ENCODE results near the gene CHCHD5. TPM values are rescaled to one million over a fixed set of nuclear protein-coding genes. Genes with fewer than 3 reads are reported as not detected.

Gene CHCHD5
- total RNA-seq, 1 experiment from 2014 or later = 33.2 TPM

DNA sequence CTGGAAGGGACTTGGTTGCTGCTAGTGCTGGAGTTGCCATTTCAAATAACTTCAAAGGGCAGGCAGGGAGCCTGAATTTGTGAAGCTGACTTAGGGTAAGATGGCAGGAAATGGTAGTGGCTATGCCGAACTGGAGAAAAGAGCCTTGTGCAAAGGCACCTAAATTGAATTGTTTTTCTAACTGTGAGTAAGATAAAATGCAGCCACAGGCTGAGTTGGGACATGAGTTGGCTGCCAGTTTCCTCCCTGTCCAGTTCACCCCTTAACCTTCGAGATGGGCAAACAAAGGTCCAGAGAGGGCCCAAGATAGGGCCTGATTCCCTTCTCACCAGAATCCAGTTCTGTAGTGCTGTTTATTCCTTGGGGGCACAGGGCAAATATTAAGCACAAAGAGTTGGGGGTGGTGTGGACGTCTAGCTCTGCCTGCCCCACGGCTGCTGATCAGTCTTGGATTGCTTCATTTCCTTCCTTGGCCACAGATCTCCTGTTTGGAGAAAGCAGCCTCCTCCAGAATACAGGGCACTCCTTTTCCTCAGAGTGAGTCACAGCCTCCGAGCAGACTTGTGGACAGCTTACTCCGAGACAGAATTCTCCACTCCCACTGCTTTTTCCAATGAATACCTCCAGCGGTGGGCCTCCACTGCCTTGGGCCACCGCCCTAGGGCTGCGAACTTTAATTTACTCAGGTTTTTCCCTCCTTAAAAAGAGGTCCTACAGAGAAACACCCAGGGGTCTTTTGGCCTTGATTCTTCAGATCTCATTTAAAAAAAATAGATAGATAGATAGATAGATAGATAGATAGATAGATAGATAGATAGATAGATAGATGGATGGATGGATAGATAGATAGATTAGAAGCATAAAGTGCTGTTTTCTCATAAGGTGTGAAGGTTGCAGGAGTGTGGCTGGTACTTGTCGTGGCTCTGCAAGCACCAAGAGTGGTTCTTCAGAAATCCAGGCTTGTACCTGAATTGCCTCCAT lies 42.9 kb downstream of the CHCHD5 start:
- Mint-ChIP-seq H3K9me3 (no peaks in the 10 kb centered on the region), H3K27ac (no peak overlapping the region), H3K4me1 (peaks cover 28% of the 10 kb centered on the region), H3K27me3 (ENCODE audit: low read depth) (no peaks in the 10 kb centered on the region; the same call in 1 of the 2 replicates), H3K36me3 (no peaks in the 10 kb centered on the region), H3K4me3 (no peak overlapping the region)
- ATAC-seq (no peak), DNase-seq (ENCODE audit: low spot score) (no peak)
- TF ChIP-seq, protein P1, sequence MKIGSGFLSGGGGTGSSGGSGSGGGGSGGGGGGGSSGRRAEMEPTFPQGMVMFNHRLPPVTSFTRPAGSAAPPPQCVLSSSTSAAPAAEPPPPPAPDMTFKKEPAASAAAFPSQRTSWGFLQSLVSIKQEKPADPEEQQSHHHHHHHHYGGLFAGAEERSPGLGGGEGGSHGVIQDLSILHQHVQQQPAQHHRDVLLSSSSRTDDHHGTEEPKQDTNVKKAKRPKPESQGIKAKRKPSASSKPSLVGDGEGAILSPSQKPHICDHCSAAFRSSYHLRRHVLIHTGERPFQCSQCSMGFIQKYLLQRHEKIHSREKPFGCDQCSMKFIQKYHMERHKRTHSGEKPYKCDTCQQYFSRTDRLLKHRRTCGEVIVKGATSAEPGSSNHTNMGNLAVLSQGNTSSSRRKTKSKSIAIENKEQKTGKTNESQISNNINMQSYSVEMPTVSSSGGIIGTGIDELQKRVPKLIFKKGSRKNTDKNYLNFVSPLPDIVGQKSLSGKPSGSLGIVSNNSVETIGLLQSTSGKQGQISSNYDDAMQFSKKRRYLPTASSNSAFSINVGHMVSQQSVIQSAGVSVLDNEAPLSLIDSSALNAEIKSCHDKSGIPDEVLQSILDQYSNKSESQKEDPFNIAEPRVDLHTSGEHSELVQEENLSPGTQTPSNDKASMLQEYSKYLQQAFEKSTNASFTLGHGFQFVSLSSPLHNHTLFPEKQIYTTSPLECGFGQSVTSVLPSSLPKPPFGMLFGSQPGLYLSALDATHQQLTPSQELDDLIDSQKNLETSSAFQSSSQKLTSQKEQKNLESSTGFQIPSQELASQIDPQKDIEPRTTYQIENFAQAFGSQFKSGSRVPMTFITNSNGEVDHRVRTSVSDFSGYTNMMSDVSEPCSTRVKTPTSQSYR (CRISPR knock-in tag; IDR thresholded peaks at IDR 0.05) = no peak
- TF ChIP-seq, protein P2, sequence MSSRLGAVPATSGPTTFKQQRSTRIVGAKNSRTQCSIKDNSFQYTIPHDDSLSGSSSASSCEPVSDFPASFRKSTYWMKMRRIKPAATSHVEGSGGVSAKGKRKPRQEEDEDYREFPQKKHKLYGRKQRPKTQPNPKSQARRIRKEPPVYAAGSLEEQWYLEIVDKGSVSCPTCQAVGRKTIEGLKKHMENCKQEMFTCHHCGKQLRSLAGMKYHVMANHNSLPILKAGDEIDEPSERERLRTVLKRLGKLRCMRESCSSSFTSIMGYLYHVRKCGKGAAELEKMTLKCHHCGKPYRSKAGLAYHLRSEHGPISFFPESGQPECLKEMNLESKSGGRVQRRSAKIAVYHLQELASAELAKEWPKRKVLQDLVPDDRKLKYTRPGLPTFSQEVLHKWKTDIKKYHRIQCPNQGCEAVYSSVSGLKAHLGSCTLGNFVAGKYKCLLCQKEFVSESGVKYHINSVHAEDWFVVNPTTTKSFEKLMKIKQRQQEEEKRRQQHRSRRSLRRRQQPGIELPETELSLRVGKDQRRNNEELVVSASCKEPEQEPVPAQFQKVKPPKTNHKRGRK (CRISPR knock-in tag; IDR thresholded peaks at IDR 0.05; ENCODE audit: borderline replicate concordance) = no peak
- TF ChIP-seq RELA (CRISPR knock-in tag; IDR thresholded peaks at IDR 0.05; ENCODE audit: borderline replicate concordance) (no peak), NFATC4 (CRISPR knock-in tag; IDR thresholded peaks at IDR 0.05) (no peak), RORB (CRISPR knock-in tag; IDR thresholded peaks at IDR 0.05) (no peak), ZNF416 (CRISPR knock-in tag; IDR thresholded peaks at IDR 0.05) (no peak), MXD4 (CRISPR knock-in tag; IDR thresholded peaks at IDR 0.05; ENCODE audit: borderline replicate concordance) (no peak), SMAD4 (CRISPR knock-in tag; IDR thresholded peaks at IDR 0.05) (no peak), SMAD3 (CRISPR knock-in tag; IDR thresholded peaks at IDR 0.05; ENCODE audit: borderline replicate concordance) (no peak)
- TF ChIP-seq, protein P3, sequence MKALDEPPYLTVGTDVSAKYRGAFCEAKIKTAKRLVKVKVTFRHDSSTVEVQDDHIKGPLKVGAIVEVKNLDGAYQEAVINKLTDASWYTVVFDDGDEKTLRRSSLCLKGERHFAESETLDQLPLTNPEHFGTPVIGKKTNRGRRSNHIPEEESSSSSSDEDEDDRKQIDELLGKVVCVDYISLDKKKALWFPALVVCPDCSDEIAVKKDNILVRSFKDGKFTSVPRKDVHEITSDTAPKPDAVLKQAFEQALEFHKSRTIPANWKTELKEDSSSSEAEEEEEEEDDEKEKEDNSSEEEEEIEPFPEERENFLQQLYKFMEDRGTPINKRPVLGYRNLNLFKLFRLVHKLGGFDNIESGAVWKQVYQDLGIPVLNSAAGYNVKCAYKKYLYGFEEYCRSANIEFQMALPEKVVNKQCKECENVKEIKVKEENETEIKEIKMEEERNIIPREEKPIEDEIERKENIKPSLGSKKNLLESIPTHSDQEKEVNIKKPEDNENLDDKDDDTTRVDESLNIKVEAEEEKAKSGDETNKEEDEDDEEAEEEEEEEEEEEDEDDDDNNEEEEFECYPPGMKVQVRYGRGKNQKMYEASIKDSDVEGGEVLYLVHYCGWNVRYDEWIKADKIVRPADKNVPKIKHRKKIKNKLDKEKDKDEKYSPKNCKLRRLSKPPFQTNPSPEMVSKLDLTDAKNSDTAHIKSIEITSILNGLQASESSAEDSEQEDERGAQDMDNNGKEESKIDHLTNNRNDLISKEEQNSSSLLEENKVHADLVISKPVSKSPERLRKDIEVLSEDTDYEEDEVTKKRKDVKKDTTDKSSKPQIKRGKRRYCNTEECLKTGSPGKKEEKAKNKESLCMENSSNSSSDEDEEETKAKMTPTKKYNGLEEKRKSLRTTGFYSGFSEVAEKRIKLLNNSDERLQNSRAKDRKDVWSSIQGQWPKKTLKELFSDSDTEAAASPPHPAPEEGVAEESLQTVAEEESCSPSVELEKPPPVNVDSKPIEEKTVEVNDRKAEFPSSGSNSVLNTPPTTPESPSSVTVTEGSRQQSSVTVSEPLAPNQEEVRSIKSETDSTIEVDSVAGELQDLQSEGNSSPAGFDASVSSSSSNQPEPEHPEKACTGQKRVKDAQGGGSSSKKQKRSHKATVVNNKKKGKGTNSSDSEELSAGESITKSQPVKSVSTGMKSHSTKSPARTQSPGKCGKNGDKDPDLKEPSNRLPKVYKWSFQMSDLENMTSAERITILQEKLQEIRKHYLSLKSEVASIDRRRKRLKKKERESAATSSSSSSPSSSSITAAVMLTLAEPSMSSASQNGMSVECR (CRISPR knock-in tag; IDR thresholded peaks at IDR 0.05; ENCODE audit: borderline replicate concordance) = no peak
- TF ChIP-seq, protein P4, sequence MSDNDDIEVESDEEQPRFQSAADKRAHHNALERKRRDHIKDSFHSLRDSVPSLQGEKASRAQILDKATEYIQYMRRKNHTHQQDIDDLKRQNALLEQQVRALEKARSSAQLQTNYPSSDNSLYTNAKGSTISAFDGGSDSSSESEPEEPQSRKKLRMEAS (CRISPR knock-in tag; IDR thresholded peaks at IDR 0.05) = no peak
- TF ChIP-seq, protein P5, sequence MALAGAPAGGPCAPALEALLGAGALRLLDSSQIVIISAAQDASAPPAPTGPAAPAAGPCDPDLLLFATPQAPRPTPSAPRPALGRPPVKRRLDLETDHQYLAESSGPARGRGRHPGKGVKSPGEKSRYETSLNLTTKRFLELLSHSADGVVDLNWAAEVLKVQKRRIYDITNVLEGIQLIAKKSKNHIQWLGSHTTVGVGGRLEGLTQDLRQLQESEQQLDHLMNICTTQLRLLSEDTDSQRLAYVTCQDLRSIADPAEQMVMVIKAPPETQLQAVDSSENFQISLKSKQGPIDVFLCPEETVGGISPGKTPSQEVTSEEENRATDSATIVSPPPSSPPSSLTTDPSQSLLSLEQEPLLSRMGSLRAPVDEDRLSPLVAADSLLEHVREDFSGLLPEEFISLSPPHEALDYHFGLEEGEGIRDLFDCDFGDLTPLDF (CRISPR knock-in tag; IDR thresholded peaks at IDR 0.05) = no peak
- TF ChIP-seq, protein P6, sequence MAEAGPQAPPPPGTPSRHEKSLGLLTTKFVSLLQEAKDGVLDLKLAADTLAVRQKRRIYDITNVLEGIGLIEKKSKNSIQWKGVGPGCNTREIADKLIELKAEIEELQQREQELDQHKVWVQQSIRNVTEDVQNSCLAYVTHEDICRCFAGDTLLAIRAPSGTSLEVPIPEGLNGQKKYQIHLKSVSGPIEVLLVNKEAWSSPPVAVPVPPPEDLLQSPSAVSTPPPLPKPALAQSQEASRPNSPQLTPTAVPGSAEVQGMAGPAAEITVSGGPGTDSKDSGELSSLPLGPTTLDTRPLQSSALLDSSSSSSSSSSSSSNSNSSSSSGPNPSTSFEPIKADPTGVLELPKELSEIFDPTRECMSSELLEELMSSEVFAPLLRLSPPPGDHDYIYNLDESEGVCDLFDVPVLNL (CRISPR knock-in tag; IDR thresholded peaks at IDR 0.05; ENCODE audit: borderline replicate concordance, low read depth) = no peak
- ChIA-PET POLR2A (no interaction called here), CTCF (interaction anchor here (0.6 to 9.5 kb wide), 14 partner anchors 10 to 315 kb away, joined by 3 to 143 read pairs (median 6); partner anchors contain the start of gene SLC20A1)

Measured in WTC11 (cell line).